HepG2 (cell line): ENCODE measurements around the gene PTPRH. TPM values are rescaled to one million over a fixed set of nuclear protein-coding genes. Genes with fewer than 3 reads are reported as not detected.

Source experiments
- ATAC-seq: fragments of 200-7000 bp; cut with Tn5 transposase; 3 replicates; pipeline ENCODE4 v1.9.1; 2020; ENCODE audit warnings: mild to moderate bottlenecking, moderate library complexity
- BruUV-seq: library from RNA; stranded (reverse); fragments of 400-500 nt; replicated peaks from 2 replicates; lab custom pipeline; 2021; lab: Mats Ljungman, UMichigan
- CTCF ChIA-PET: fragments of 300-600 bp; formaldehyde crosslinking; extraction: SDS; loops from one replicate; lab custom pipeline; 2021; ENCODE audit warnings: low total read pairs, inconsistent platforms, low intra/inter-chr PET ratio; lab: Yijun Ruan, JAX
- POLR2A ChIA-PET: fragments of 350-600 bp; sonication (Branson Sonifier 250); formaldehyde crosslinking; loops from one replicate; lab custom pipeline; 2020; ENCODE audit warnings: antibody characterized with exemption, inconsistent platforms; lab: Yijun Ruan, JAX
- DNase-seq: peaks from one replicate; pipeline ENCODE4 v3.0.0-alpha.2; 2015; ENCODE audit warnings: low spot score
- FAIRE-seq: peaks from 3 replicates; lab custom pipeline; 2011; peaks lifted over from hg19 to GRCh38; lab: Jason Lieb, UNC
- H2AFZ ChIP-seq: one replicate; pipeline ENCODE4 v1.6.1; 2011; ENCODE audit warnings: low read length, inconsistent platforms
- H3K27ac ChIP-seq: fragments of 300-600 bp; 3 replicates; pipeline ENCODE4 v1.8.0; 2011; ENCODE audit warnings: mixed run types, mild to moderate bottlenecking, mixed read lengths, low read length, inconsistent platforms; ENCODE audit not compliant: insufficient read depth; ENCODE audit errors: extremely low read length
- H3K27me3 ChIP-seq, 2 experiments: fragments of 200-600 bp in 1 of 2; 2 replicates in 1 of 2; 3 replicates in 1 of 2; pipeline versions ENCODE4 v1.6.0 to v1.8.0; 2011; ENCODE audit warnings: low read length in 2 of 2, mild to moderate bottlenecking in 2 of 2, moderate library complexity in 2 of 2, inconsistent platforms in 1 of 2; ENCODE audit not compliant: insufficient read depth in 2 of 2, control insufficient read depth in 1 of 2
- H3K36me3 ChIP-seq, 2 experiments: fragments of 200-600 bp in 1 of 2; replicated peaks in 1 of 2; 2 replicates in 1 of 2; 3 replicates in 1 of 2; pipeline versions ENCODE4 v1.5.1 to v1.8.0; 2011; ENCODE audit warnings: low read length in 2 of 2, inconsistent platforms in 1 of 2; ENCODE audit not compliant: insufficient read depth in 2 of 2, control insufficient read depth in 1 of 2
- H3K4me1 ChIP-seq: 2 replicates; pipeline ENCODE4 v1.5.1; 2012; ENCODE audit warnings: low read length, inconsistent platforms; ENCODE audit not compliant: insufficient read depth
- H3K4me2 ChIP-seq: 2 replicates; pipeline ENCODE4 v1.6.0; 2011; ENCODE audit warnings: low read depth, low read length, inconsistent platforms
- H3K4me3 ChIP-seq, 3 experiments: fragments of 200-600 bp in 1 of 3; sonication (generic), shearing (Covaris generic) in 1 of 3; replicated peaks in 1 of 3; 2 replicates each; pipeline ENCODE4 v1.5.1; 2011 to 2016; ENCODE audit warnings: low read length in 3 of 3, inconsistent platforms in 2 of 3, low read depth in 2 of 3, mild to moderate bottlenecking in 2 of 3, control low read depth in 1 of 3, mixed read lengths in 1 of 3; ENCODE audit not compliant: insufficient read depth in 1 of 3
- H3K79me2 ChIP-seq: one replicate; pipeline ENCODE4 v1.6.1; 2011; ENCODE audit warnings: low read length, inconsistent platforms; ENCODE audit not compliant: insufficient read depth
- H3K9ac ChIP-seq: 2 replicates; pipeline ENCODE4 v1.6.0; 2011; ENCODE audit warnings: mild to moderate bottlenecking, low read depth, low read length, inconsistent platforms; ENCODE audit not compliant: insufficient read depth
- H3K9me3 ChIP-seq: 2 replicates; pipeline ENCODE4 v1.5.1; 2012; ENCODE audit warnings: mild to moderate bottlenecking, low read length
- H4K20me1 ChIP-seq: 2 replicates; pipeline ENCODE4 v1.6.0; 2011; ENCODE audit warnings: inconsistent platforms, mild to moderate bottlenecking, low read length, moderate library complexity; ENCODE audit not compliant: insufficient read depth
- BATF2 ChIP-seq: sonication (generic); formaldehyde crosslinking; IDR thresholded peaks from 2 replicates; pipeline ENCODE4 v1.8.0; 2022; ENCODE audit warnings: mild to moderate bottlenecking, missing genetic modification reagents, moderate library complexity
- CREB3 ChIP-seq: sonication (generic); formaldehyde crosslinking; IDR thresholded peaks from 2 replicates; pipeline ENCODE4 v1.5.0; 2020; ENCODE audit warnings: missing genetic modification reagents
- KIAA2018 ChIP-seq: sonication (generic); formaldehyde crosslinking; IDR thresholded peaks from 2 replicates; pipeline ENCODE4 v1.5.0; 2020; ENCODE audit warnings: mild to moderate bottlenecking, missing genetic modification reagents, borderline replicate concordance
- PBX2 ChIP-seq: IDR thresholded peaks from 2 replicates; pipeline ENCODE4 v1.6.1; 2016; ENCODE audit warnings: control low read depth
- THRA ChIP-seq: sonication (generic); formaldehyde crosslinking; IDR thresholded peaks from 2 replicates; pipeline ENCODE4 v1.4.0; 2020; ENCODE audit warnings: missing genetic modification reagents, borderline replicate concordance
- ZBTB2 ChIP-seq: sonication (generic); formaldehyde crosslinking; IDR thresholded peaks from 2 replicates; pipeline ENCODE4 v1.8.0; 2022; ENCODE audit warnings: low read depth, missing genetic modification reagents
- ZNF20 ChIP-seq: sonication (generic); formaldehyde crosslinking; IDR thresholded peaks from 2 replicates; pipeline ENCODE4 v1.4.0; 2020; ENCODE audit warnings: mild to moderate bottlenecking, moderate library complexity, missing genetic modification reagents
- ZNF496 ChIP-seq: sonication (generic); formaldehyde crosslinking; IDR thresholded peaks from 2 replicates; pipeline ENCODE4 v1.8.1; 2023; ENCODE audit warnings: mild to moderate bottlenecking, moderate library complexity, missing genetic modification reagents; ENCODE audit not compliant: insufficient replicate concordance
- ZNF607 ChIP-seq: sonication (generic); formaldehyde crosslinking; IDR thresholded peaks from 2 replicates; pipeline ENCODE4 v1.5.1; 2020; ENCODE audit warnings: missing genetic modification reagents, mild to moderate bottlenecking, borderline replicate concordance
- WGBS: methylation state at CpG from one replicate; pipeline ENCODE4 v1.1.6; 2017; ENCODE audit warnings: low lambda C conversion rate; 5-methylcytosine and 5-hydroxymethylcytosine counted together
- in situ Hi-C: cut with HindIII; loops from 2 replicates; pipeline ENCODE4 v1.10.0; 2017; ENCODE audit warnings: low pct_unique_long_range_greater_than_20kb; ENCODE audit not compliant: extremely low pct_ligation_motif_present
- intact Hi-C: fragments of 100-400 bp; cut with micrococcal nuclease; formaldehyde crosslinking; loops from one replicate; pipeline ENCODE4 v1.10.0; 2022; ENCODE audit not compliant: unreplicated experiment
- polyA plus RNA-seq, 8 experiments: library from polyadenylated mRNA; depleted of rRNA in 3 of 8; stranded (reverse) in 7 of 8; unstranded in 1 of 8; fragments of >200 nt; fragmentation: Illumina TruSeq in 4 of 8; extraction: Trizol in 4 of 8; gene quantifications; 2 replicates each; pipeline versions ENCODE4 v1.2.1 to v1.2.3, GENCODE V29; 2011 to 2016; ENCODE audit warnings: low read depth in 4 of 8, missing spikeins in 1 of 8, mixed read lengths in 1 of 8; ENCODE audit not compliant: insufficient read depth in 1 of 8
- total RNA-seq, 5 experiments: library from RNA; depleted of rRNA; stranded (reverse); fragments of >200 nt; fragmentation: Illumina TruSeq; extraction: Trizol; gene quantifications; 2 replicates each; pipeline ENCODE4 v1.2.3, GENCODE V29; 2016; ENCODE audit warnings: low read depth in 1 of 5

The PTPRH gene
- total and polyA plus RNA-seq, 2 of the 13 experiments (the other 11 are each of a cell fraction or from before 2014, with no cell fraction given) = 14.7 to 125 TPM

GRCh38 chr19:55229789-55230182 lies 20.5 kb upstream of the PTPRH start:
- intact Hi-C loops (no loop called here), in situ Hi-C loops (no loop called here)
- Histone ChIP-seq H3K36me3 (peaks cover 14 to 48% of the 10 kb centered on the region in 2 experiments), H3K27ac (peak overlapping the region; percentile 76), H3K9me3 (no peaks in the 10 kb centered on the region), H3K4me2 (0 out of 2 replicates have a peak overlapping the region, but pooled peaks have one; percentile 88), H4K20me1 (no peaks in the 10 kb centered on the region), H3K4me1 (peaks cover 71% of the 10 kb centered on the region), H3K27me3 (no peaks in the 10 kb centered on the region), H3K4me3 (no peak overlapping the region), H2AFZ (no peak overlapping the region), H3K9ac (no peak overlapping the region), H3K79me2 (peaks cover 4% of the 10 kb centered on the region)
- CTCF ChIA-PET = no interaction called here
- DNase-seq (no peak), FAIRE-seq (no peak), ATAC-seq (peak; percentile 14)
- POLR2A ChIA-PET = interaction anchor here (0.6 to 1.2 kb wide), 3 partner anchors 23 to 30 kb away, joined by 3 to 8 read pairs (median 5); no protein-coding TSS in a partner anchor
- 70% methylated on average over 3 of the region's 17 CpGs for WGBS
- TSS peak; percentile 53 for BruUV-seq
- TF ChIP-seq CREB3 (CRISPR knock-in tag) (no peak), BATF2 (CRISPR knock-in tag) (0 out of 2 replicates have a peak, but pooled peaks have one; percentile 7), ZBTB2 (CRISPR knock-in tag) (0 out of 2 replicates have a peak, but pooled peaks have one; percentile 16), KIAA2018 (CRISPR knock-in tag) (no peak), THRA (CRISPR knock-in tag) (peak; percentile 12; the same call in 1 of the 2 replicates), PBX2 (CRISPR knock-in tag) (no peak), ZNF607 (0 out of 2 replicates have a peak, but pooled peaks have one; percentile 40), ZNF496 (CRISPR knock-in tag) (no peak), ZNF20 (no peak)
